Measurements from ENCODE around the gene NUP37. TPM values are rescaled to one million over a fixed set of nuclear protein-coding genes. Genes with fewer than 3 reads are reported as not detected.

NUP37 gene
- total and polyA plus RNA-seq, 2 donors: 22.3 to 52.8 TPM

DNA sequence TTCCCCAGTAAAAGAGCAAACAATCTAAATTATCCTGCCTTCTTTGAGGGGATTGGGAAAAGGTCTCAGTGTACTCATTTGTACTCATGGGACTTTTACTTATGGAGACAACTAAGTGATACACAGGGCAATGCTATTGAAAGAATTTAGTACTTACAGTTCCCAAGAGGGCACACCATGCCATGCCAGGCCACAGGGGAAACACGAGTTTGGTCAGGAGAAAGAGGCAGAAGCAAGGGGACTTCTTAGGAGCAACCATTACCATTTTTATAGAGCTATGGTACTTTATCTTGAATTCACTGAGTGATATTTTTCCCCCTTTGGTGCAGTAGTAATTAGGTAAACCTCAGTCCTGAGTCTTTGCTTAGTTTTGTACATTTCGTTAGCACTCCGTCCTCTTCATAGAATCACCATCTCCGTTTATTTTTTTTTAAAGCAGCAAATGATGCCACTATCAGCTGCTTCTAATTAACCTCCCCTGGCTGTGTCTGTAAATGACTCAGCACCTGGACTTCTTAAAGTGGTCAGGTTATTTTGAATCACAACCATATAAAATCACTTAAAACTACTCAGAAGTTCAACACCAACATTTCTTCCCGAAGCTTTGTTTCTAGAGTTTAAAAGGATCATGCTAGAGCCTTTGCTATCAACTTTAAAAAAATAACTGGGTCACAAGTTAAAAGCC, 52.2 kb downstream of the NUP37 start:
- H3K4me1 ChIP-seq (ENCODE audit: control insufficient read depth in 2 of 2, insufficient read depth in 2 of 2, low read length in 2 of 2): no peaks in the 10 kb centered on the region
- no peak for DNase-seq (ENCODE audit: low read depth in 6 of 9, low spot score in 9 of 9)
- no peak overlapping the region for H3K27ac ChIP-seq (ENCODE audit: low read depth in 1 of 2, low read length in 1 of 2)
- no peaks in the 10 kb centered on the region for H3K9me3 ChIP-seq (ENCODE audit: control insufficient read depth in 2 of 2, insufficient read depth in 1 of 2, low read length in 1 of 2)
- no peak overlapping the region for H3K4me3 ChIP-seq (ENCODE audit: low read length in 2 of 2)
- no peaks in the 10 kb centered on the region for H3K36me3 ChIP-seq (ENCODE audit: control insufficient read depth in 2 of 2, insufficient read depth in 2 of 2, low read length in 1 of 2)
- H3K27me3 ChIP-seq (ENCODE audit: control insufficient read depth in 2 of 2, insufficient read depth in 1 of 2, low read length in 1 of 2): no peaks in the 10 kb centered on the region
- 96% methylated on average over 5 of the region's 5 CpGs for WGBS

DNA sequence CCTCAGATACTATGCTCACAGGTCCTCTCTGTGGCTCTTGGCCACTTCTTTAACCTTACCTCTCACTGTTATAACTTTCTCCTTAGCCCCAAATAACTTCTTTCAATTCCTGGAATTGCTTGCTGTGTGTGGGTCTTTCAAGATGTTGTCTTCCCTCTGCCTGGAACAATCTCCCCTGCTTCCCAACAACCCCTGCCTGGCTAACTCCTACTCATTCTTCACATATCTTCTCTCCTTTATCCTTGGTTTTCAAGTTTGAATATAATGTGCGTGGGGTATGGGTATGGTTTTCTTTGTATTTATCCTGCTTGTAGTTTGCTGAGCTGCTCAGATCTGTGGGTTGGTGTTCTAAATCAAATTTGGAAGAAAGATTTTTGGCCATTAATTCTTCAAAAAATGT, 55.4 kb downstream of the NUP37 start:
- H3K4me3 ChIP-seq (ENCODE audit: low read length in 2 of 2): no peak overlapping the region
- no peak overlapping the region for H3K27ac ChIP-seq (ENCODE audit: low read depth in 1 of 2, low read length in 1 of 2)
- H3K4me1 ChIP-seq (ENCODE audit: control insufficient read depth in 2 of 2, insufficient read depth in 2 of 2, low read length in 2 of 2): peaks cover 6% of the 10 kb centered on the region in 2 donors
- DNase-seq (ENCODE audit: low read depth in 6 of 9, low spot score in 9 of 9): no peak
- 100% methylated on average over 1 of the region's 1 CpG for WGBS
- H3K36me3 ChIP-seq (ENCODE audit: control insufficient read depth in 2 of 2, insufficient read depth in 2 of 2, low read length in 1 of 2): no peaks in the 10 kb centered on the region
- no peaks in the 10 kb centered on the region for H3K27me3 ChIP-seq (ENCODE audit: control insufficient read depth in 2 of 2, insufficient read depth in 1 of 2, low read length in 1 of 2)
- H3K9me3 ChIP-seq (ENCODE audit: control insufficient read depth in 2 of 2, insufficient read depth in 1 of 2, low read length in 1 of 2): no peaks in the 10 kb centered on the region

- Histone ChIP-seq H3K4me1 (ENCODE audit: control insufficient read depth in 2 of 2, insufficient read depth in 2 of 2, low read length in 2 of 2) (peaks cover 7 to 8% of the 10 kb centered on the region in 2 donors), H3K4me3 (ENCODE audit: low read length in 2 of 2) (no peak overlapping the region), H3K9me3 (ENCODE audit: control insufficient read depth in 2 of 2, insufficient read depth in 1 of 2, low read length in 1 of 2) (no peaks in the 10 kb centered on the region), H3K36me3 (ENCODE audit: control insufficient read depth in 2 of 2, insufficient read depth in 2 of 2, low read length in 1 of 2) (no peaks in the 10 kb centered on the region), H3K27ac (ENCODE audit: low read depth in 1 of 2, low read length in 1 of 2) (no peak overlapping the region), H3K27me3 (ENCODE audit: control insufficient read depth in 2 of 2, insufficient read depth in 1 of 2, low read length in 1 of 2) (no peaks in the 10 kb centered on the region)
- DNase-seq (ENCODE audit: low read depth in 6 of 9, low spot score in 9 of 9): no peak
- 97% methylated on average over 3 of the region's 3 CpGs for WGBS
Observed at GRCh38 chr12:102063069-102063468, 56.8 kb downstream of the NUP37 start.

DNA sequence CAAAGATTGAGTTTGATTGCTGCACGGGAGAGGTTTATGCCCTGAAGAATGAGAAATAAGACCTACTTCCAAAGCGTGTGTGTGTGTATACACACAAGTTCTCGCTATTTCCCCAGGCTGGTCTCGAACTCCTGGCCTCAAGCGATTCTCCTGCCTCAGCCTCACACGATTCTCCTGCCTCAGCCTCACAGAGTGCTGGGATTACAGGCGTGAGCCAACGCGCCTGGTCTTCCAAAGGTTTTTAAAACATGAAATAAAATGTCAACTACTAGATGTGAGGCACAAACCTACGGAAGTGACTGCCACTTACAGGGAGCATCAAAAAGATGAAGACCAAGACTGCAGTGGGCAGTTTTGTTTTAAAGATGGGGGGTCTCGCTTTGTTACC, 57.5 kb downstream of the NUP37 start:
- H3K36me3 ChIP-seq (ENCODE audit: control insufficient read depth in 2 of 2, insufficient read depth in 2 of 2, low read length in 1 of 2): no peaks in the 10 kb centered on the region
- H3K9me3 ChIP-seq (ENCODE audit: control insufficient read depth in 2 of 2, insufficient read depth in 1 of 2, low read length in 1 of 2): no peaks in the 10 kb centered on the region
- no peak for DNase-seq (ENCODE audit: low read depth in 6 of 9, low spot score in 9 of 9)
- H3K4me3 ChIP-seq (ENCODE audit: low read length in 2 of 2): no peak overlapping the region
- no peaks in the 10 kb centered on the region for H3K27me3 ChIP-seq (ENCODE audit: control insufficient read depth in 2 of 2, insufficient read depth in 1 of 2, low read length in 1 of 2)
- H3K27ac ChIP-seq (ENCODE audit: low read depth in 1 of 2, low read length in 1 of 2): no peak overlapping the region
- WGBS: 90% methylated on average over 11 of the region's 11 CpGs
- H3K4me1 ChIP-seq (ENCODE audit: control insufficient read depth in 2 of 2, insufficient read depth in 2 of 2, low read length in 2 of 2): peaks cover 7 to 8% of the 10 kb centered on the region in 2 donors

DNA sequence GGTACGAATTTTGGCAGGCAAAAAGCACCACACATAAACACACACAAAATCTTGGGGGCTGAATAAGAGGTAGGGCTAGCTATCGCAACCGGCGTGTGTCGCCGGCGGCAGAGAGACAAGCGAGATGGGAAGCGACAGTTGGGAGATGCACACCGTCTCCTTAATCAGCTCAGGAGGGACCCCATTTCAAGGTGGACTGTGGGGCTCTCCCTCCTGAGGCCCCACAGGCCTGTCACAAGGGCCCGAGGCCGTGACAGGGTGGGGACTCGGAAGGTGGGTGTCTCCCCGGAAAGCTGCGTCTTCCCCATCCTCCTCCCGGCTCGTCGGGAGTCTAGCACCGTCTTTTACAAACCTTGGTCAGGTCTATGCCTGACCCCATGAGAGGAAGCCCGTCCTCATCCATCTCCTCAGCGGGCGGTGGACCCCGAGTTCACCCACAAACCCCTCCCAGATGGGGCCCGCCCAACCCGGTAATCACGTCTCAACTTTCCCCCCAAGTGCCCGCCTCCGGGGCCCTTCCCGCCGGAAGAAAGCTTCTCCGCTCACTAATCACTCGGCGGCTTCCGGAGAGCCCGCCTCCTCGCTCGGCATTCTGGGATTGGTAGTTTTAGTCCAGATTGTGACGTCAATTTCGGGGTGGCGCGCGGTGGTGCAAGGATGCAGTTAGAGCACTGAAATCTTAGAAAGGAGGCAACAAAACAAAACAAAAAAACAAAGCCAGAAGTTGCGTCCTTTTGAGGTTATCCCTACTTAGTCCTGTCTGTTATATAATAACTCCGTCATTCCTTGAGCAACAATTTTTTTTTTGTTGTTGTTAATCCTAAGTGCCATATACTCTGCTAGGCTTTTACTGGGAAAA, 58.1 kb downstream of the NUP37 start, which contains the start of gene WASHC3:
Gene WASHC3 (minus strand): TSS at position 432 of the 859 bp plus-strand sequence. CDS start 29 bp downstream, at position 403.
- H3K36me3 ChIP-seq (ENCODE audit: control insufficient read depth in 2 of 2, insufficient read depth in 2 of 2, low read length in 1 of 2): peaks cover 0 to 2% of the 10 kb centered on the region in 2 donors
- 2% methylated on average over 44 of the region's 44 CpGs for WGBS
- H3K27me3 ChIP-seq (ENCODE audit: control insufficient read depth in 2 of 2, insufficient read depth in 1 of 2, low read length in 1 of 2): no peaks in the 10 kb centered on the region
- peak; percentile 86 to 98 (median 94) for DNase-seq (ENCODE audit: low read depth in 6 of 9, low spot score in 9 of 9)
- H3K27ac ChIP-seq (ENCODE audit: low read depth in 1 of 2, low read length in 1 of 2): peak within 1 kb of the TSS; percentile 83 to 89
- H3K9me3 ChIP-seq (ENCODE audit: control insufficient read depth in 2 of 2, insufficient read depth in 1 of 2, low read length in 1 of 2): no peaks in the 10 kb centered on the region
- peak within 1 kb of the TSS; percentile 73 to 78 for H3K4me3 ChIP-seq (ENCODE audit: low read length in 2 of 2)
- H3K4me1 ChIP-seq (ENCODE audit: control insufficient read depth in 2 of 2, insufficient read depth in 2 of 2, low read length in 2 of 2): peaks cover 7 to 8% of the 10 kb centered on the region in 2 donors

DNA sequence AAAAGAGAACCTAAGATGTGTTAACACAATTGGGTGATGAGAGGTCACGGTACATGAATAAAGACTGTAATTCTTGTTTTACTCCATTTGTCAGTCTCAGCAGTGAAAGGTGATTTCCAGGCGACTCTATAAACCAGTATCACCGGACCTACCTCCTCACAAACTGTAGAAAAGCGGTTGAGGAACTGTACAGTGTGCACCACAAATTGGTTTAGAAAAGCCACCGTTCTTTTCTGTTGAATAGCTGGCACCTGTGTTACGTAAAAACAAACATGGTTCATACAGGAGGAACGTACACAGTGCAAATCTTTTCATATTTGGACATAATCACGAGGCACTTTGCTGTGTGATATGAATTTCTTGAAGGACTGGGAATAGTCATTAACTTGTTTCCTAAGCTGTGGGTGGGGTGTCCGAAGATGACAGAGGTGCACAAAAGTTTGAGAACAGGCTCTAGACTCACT, 58.8 kb downstream of the NUP37 start:
- Histone ChIP-seq H3K9me3 (ENCODE audit: control insufficient read depth in 2 of 2, insufficient read depth in 1 of 2, low read length in 1 of 2) (no peaks in the 10 kb centered on the region), H3K36me3 (ENCODE audit: control insufficient read depth in 2 of 2, insufficient read depth in 2 of 2, low read length in 1 of 2) (peaks cover 0 to 3% of the 10 kb centered on the region in 2 donors), H3K27me3 (ENCODE audit: control insufficient read depth in 2 of 2, insufficient read depth in 1 of 2, low read length in 1 of 2) (no peaks in the 10 kb centered on the region), H3K27ac (ENCODE audit: low read depth in 1 of 2, low read length in 1 of 2) (peak overlapping the region; percentile 83 to 89), H3K4me1 (ENCODE audit: control insufficient read depth in 2 of 2, insufficient read depth in 2 of 2, low read length in 2 of 2) (peaks cover 7 to 8% of the 10 kb centered on the region in 2 donors), H3K4me3 (ENCODE audit: low read length in 2 of 2) (peak overlapping the region; percentile 73 to 78)
- WGBS: 11% methylated on average over 9 of the region's 9 CpGs
- peak in 7 of 9 donors; percentile 12 to 62 (median 22) for DNase-seq (ENCODE audit: low read depth in 6 of 9, low spot score in 9 of 9)

- Histone ChIP-seq H3K4me3 (ENCODE audit: low read length in 2 of 2) (no peak overlapping the region), H3K9me3 (ENCODE audit: control insufficient read depth in 2 of 2, insufficient read depth in 1 of 2, low read length in 1 of 2) (no peaks in the 10 kb centered on the region), H3K27ac (ENCODE audit: low read depth in 1 of 2, low read length in 1 of 2) (peak overlapping the region in 1 of 2 donors; percentile 63), H3K4me1 (ENCODE audit: control insufficient read depth in 2 of 2, insufficient read depth in 2 of 2, low read length in 2 of 2) (peaks cover 8 to 9% of the 10 kb centered on the region in 2 donors), H3K36me3 (ENCODE audit: control insufficient read depth in 2 of 2, insufficient read depth in 2 of 2, low read length in 1 of 2) (peaks cover 0 to 5% of the 10 kb centered on the region in 2 donors), H3K27me3 (ENCODE audit: control insufficient read depth in 2 of 2, insufficient read depth in 1 of 2, low read length in 1 of 2) (no peaks in the 10 kb centered on the region)
- peak in 8 of 9 donors; percentile 11 to 75 (median 38) for DNase-seq (ENCODE audit: low read depth in 6 of 9, low spot score in 9 of 9)
Observed at GRCh38 chr12:102059343-102059742, 60.6 kb downstream of the NUP37 start.

DNA sequence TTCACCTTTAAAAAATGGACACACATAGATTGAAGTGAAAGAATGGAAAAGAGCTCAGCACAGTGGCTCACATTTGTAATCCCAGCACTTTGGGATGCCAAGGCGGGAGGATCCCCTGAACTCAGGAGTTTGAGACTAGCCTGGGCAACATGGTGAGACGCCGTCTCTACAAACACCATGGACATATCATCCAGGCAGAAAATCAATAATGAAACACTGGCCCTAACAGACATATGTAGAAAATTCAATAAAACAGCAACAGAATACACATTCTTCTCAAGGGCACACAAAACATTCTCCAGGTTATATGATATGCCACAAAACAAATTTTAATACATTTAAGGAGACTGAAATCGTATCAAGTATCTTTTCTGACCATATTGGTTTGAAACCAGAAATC, 65.6 kb downstream of the NUP37 start:
- no peak for DNase-seq (ENCODE audit: low read depth in 6 of 9, low spot score in 9 of 9)
- peaks cover 2 to 9% of the 10 kb centered on the region in 2 donors for H3K4me1 ChIP-seq (ENCODE audit: control insufficient read depth in 2 of 2, insufficient read depth in 2 of 2, low read length in 2 of 2)
- H3K4me3 ChIP-seq (ENCODE audit: low read length in 2 of 2): no peak overlapping the region
- peaks cover 15% of the 10 kb centered on the region in 2 donors for H3K36me3 ChIP-seq (ENCODE audit: control insufficient read depth in 2 of 2, insufficient read depth in 2 of 2, low read length in 1 of 2)
- H3K9me3 ChIP-seq (ENCODE audit: control insufficient read depth in 2 of 2, insufficient read depth in 1 of 2, low read length in 1 of 2): no peaks in the 10 kb centered on the region
- no peak overlapping the region for H3K27ac ChIP-seq (ENCODE audit: low read depth in 1 of 2, low read length in 1 of 2)
- 98% methylated on average over 4 of the region's 4 CpGs for WGBS
- no peaks in the 10 kb centered on the region for H3K27me3 ChIP-seq (ENCODE audit: control insufficient read depth in 2 of 2, insufficient read depth in 1 of 2, low read length in 1 of 2)

GRCh38 chr12:102053062-102053349, 66.9 kb downstream of the NUP37 start:
- Histone ChIP-seq H3K9me3 (ENCODE audit: control insufficient read depth in 2 of 2, insufficient read depth in 1 of 2, low read length in 1 of 2) (no peaks in the 10 kb centered on the region), H3K27me3 (ENCODE audit: control insufficient read depth in 2 of 2, insufficient read depth in 1 of 2, low read length in 1 of 2) (no peaks in the 10 kb centered on the region), H3K27ac (ENCODE audit: low read depth in 1 of 2, low read length in 1 of 2) (no peak overlapping the region), H3K4me3 (ENCODE audit: low read length in 2 of 2) (no peak overlapping the region), H3K4me1 (ENCODE audit: control insufficient read depth in 2 of 2, insufficient read depth in 2 of 2, low read length in 2 of 2) (peaks cover 2 to 8% of the 10 kb centered on the region in 2 donors), H3K36me3 (ENCODE audit: control insufficient read depth in 2 of 2, insufficient read depth in 2 of 2, low read length in 1 of 2) (peaks cover 15 to 20% of the 10 kb centered on the region in 2 donors)
- no peak for DNase-seq (ENCODE audit: low read depth in 6 of 9, low spot score in 9 of 9)

All from thymus (tissue), 11 donors.